Anterior cingulate cortex (tissue), 58 donors: ENCODE results near the gene EML4.
"Not testable (repeated sequence)": the region's sequence is repeated elsewhere in the genome, so short reads cannot be mapped to it uniquely, and the experiment has no call there.

Source experiments
- DNase-seq, 58 donors: peaks; one replicate each; lab custom pipeline; 2025; lab: John Stamatoyannopoulos, UW

EML4 gene, protein sequence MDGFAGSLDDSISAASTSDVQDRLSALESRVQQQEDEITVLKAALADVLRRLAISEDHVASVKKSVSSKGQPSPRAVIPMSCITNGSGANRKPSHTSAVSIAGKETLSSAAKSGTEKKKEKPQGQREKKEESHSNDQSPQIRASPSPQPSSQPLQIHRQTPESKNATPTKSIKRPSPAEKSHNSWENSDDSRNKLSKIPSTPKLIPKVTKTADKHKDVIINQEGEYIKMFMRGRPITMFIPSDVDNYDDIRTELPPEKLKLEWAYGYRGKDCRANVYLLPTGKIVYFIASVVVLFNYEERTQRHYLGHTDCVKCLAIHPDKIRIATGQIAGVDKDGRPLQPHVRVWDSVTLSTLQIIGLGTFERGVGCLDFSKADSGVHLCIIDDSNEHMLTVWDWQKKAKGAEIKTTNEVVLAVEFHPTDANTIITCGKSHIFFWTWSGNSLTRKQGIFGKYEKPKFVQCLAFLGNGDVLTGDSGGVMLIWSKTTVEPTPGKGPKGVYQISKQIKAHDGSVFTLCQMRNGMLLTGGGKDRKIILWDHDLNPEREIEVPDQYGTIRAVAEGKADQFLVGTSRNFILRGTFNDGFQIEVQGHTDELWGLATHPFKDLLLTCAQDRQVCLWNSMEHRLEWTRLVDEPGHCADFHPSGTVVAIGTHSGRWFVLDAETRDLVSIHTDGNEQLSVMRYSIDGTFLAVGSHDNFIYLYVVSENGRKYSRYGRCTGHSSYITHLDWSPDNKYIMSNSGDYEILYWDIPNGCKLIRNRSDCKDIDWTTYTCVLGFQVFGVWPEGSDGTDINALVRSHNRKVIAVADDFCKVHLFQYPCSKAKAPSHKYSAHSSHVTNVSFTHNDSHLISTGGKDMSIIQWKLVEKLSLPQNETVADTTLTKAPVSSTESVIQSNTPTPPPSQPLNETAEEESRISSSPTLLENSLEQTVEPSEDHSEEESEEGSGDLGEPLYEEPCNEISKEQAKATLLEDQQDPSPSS

DNA sequence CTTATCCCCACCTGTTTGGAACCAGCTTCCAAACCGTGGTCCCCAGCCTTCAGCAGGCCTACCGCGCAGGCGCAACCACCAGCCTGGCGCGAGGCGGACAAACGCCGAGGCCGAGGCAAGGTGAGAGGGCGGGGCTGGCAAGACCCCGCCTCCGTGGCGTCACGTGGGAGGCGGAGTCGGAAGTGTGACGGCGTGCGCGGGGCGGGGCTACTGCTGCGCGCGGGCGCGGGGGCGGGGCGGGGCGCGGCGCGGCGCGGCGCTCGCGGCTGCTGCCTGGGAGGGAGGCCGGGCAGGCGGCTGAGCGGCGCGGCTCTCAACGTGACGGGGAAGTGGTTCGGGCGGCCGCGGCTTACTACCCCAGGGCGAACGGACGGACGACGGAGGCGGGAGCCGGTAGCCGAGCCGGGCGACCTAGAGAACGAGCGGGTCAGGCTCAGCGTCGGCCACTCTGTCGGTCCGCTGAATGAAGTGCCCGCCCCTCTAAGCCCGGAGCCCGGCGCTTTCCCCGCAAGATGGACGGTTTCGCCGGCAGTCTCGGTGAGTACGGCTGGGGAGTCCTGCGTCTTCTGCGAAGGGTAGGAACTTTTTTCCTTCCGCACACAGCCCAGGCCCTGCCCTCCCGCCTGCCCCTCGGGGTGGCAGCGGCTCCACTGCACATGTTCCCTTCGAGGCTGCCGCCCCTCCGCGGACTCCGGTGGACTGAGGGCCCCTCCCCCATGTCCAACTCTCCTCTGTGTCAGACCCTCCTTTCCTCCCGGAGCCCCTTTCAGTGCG is at the start of gene EML4:
EML4 (plus strand) TSS at position 254 of the 774 bp plus-strand sequence; CDS start at position 513, 259 bp downstream.
- peak; percentile 45 to 95 (median 86) for DNase-seq

GRCh38 chr2:42123426-42123825 is 45.7 kb upstream of the EML4 start:
- no peak for DNase-seq

DNA sequence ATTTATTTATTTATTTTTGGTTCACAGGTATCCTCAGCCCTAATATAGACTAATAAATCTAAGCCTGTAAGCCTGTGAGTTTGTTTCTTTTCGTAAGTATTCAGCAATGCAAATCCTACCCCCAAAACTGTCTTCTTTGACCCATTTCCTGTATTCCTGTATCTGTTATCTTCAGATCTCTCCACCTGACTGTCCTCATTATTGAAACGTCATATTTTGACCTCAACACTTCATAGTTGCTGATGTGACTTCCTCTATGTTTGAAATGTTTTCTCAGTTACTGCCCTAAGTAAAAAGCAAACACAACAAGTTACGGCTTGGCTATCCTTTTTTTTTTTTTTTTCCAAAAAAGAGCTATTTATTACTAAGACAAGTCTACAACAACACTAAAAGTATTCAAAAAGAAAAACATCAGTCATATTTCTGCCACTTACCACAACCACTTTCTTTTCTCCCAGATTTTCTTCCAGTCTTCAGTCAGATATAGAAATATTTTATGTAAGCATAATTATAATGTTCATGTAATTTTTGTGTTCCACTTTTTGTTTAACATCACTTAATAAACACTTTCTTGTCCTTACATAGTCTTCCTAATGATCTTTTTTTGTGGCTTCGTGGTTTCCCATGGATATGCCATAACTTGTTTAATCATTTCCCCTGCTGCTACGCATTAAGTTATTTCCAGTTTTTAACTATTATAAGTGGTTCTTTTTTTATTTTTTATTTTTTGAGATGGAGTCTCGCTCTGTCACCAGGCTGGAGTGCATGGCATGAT is 45.0 kb upstream of the EML4 start:
- DNase-seq, result no peak

GRCh38 chr2:42125841-42126594 is 43.1 kb upstream of the EML4 start:
- no peak for DNase-seq

DNA sequence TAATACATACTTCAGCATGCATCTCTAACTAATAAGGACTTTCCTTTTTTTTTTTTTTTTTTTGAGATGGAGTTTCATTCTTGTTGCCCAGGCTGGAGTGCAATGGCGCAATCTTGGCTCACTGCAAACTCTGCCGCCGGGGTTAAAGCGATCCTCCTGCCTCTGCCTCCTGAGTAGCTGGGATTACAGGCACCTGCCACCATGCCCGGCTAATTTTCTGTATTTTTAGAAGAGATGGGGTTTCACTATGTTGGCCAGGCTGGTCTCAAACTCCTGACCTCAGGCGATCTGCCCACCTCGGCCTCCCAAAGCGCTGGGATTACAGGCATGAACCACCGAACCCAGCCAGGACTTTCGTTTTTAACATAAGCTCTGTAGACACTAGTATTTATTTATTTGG is 42.3 kb upstream of the EML4 start:
- not testable (repeated sequence) for DNase-seq

GRCh38 chr2:42127425-42128424 is 41.4 kb upstream of the EML4 start:
- peak in 29 of 58 donors; percentile 11 to 79 (median 28) for DNase-seq

DNA sequence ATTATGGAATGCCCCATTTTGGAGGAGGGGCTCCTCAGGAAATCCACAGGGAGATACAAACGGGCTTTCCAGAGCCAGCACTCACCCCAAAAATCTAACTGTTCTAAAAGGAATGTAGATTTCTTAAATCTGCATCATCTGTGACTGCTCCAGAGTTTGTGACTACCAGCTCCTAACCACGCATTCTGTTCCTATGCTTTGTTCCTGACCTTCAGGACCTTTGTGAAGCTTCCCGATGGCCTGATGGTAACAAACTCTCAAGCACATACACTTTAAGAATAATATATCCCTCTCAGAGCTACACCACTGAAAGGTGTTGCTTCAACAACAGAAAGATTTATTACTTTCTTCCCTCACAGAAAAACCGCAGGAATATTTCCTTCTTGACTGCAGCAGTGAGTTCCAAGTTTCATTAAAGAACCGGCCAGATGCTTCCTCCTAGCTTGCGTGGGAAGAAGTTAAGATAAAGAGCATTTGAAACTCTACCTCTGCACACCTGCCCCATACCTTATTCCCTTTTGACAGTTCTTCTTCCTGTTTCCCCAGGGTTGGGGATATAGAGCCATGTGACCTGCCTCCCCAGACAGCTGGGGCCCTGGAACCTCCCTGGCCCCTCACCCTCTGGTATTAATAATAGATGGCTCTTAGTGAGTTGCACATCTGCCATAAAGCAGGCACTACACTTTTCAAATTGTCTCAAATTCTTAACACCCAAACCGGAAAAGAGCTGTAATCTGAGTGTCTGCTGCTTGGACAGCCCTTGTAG is 40.2 kb upstream of the EML4 start:
- no peak for DNase-seq

DNA sequence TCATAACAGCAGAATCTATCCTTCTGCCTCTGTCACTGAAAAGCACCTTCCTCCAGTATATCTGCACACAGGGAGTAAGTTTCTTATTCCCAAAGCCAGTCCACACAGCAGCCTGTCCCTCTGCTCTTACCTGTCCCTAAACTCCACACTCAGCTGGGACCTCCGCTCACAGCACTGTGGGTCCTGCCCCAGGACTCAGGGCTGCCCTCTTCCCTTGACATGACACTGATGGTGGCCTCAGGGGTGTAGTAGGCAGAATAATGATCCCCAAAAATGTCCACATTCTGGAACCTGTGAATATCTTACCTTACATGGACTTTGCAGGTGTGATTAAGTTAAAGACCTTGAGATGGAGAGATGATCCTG is 39.7 kb upstream of the EML4 start:
- DNase-seq, result no peak

DNA sequence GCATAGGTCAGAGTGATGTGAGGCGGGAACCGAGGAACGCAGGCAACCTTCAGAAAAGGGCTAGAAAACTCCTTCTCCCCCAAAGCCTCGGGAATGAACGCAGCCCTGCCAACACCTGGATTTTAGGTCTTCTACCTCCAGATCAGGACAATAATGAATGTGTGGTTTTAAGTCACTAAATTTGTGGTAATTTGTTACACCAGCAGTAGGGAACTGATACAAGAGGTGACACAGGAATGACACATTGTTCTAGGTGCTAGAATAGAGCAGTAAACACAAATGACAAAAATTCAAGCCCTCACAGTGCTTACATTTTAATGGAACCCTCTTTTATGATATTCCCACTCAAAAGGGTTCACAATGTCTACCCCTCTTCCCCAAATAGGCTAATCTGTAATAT is 39.2 kb upstream of the EML4 start:
- DNase-seq, result no peak

- DNase-seq, result not testable (repeated sequence)
Measured at GRCh38 chr2:42130858-42131257, 38.3 kb upstream of the EML4 start.

DNA sequence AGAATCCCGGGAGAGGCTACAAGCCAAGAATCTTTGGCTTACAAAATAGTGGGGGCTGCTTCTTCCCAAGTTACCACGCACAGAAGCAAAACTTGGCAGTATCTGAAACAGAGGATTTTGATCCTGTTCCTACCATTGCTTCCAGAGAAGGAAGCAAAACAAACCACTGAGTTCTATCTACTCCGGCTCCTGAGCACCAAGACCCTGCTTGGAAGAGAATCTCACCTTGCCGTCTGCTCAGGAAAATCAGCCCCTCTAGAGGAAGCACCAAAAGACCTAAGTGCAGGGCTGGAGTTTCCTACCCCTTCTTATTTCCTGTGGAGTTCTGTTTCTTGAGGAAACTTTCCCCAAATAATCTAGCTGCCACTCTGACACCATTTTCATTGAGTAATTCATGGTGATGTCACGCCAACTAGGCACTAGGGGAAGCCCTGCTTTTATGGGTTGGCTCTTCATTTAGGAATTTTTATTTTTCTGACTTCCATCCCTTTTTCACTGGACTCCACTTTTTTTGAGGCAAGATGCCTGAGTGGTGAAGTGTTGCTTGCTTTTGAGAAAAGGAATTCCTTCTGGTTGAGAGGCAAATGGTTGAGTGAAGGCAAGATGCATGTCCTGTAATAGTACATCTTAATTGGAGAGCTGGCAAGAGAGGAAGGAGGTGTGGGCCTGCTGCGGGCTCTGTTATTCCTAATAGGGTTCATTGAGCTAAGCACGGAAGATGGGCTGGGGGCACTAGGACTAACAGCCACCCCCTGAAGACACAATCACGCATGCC is 36.8 kb upstream of the EML4 start:
- peak in 8 of 58 donors; percentile 5 to 55 (median 40) for DNase-seq

DNA sequence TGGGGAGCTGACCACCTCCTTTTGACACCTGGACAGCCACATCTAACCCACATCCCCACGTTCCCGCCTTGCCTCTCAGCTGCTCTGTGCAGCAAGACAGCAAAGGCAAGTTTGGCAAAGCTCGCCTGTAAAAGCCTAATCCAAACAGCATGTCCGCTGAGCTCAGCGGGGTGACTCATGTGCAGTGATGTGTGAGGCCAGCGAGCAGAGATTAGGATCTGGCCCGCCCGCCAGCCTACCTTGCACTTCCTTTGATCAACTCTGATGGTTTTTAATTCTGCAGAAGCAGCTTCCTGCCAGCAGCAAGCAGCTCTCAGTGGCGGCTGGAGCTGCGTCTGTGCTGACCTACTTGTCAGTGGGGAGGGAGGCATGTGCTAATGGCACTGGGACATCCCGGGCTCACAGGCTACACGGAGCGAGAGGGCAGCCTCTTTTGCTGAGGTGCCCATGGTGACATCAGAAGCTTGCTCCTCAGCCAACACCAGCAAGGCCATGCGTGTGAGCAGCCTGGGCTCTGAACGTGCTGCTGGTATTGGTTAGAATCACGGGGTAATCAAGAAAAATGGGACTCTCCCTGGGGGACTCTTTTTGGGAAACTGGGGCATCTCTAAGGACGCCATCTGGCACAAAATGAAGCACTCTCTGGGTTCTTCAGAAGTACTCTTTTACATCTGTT is 36.0 kb upstream of the EML4 start:
- peak in 52 of 58 donors; percentile 18 to 87 (median 46) for DNase-seq

GRCh38 chr2:42133771-42134195 is 35.4 kb upstream of the EML4 start:
- no peak for DNase-seq

DNA sequence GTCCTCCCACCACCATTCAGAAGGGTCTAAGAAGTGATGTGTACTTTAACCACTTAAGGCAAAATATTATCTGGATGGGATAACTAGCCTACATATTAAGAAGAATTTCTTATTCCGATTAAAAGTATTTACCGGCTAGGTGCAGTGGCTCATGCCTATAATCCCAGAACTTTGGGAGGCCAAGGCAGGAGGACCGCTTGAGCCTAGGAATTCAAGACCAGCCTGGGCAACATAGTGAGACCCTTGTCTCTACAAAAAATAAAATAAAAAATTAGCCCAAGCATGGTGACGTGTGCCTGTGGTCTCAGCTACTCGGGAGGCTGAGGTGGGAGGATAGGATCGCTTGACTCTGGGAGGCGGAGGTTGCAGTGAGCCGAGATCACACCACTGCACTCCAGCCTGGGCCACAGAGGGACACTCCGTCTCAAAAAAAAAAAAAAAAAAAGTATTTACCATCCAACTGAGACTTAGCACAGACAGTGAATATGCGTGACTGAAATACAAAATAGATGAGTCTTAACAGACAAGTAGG is 34.7 kb upstream of the EML4 start:
- DNase-seq, result not testable (repeated sequence)
